Medulla oblongata (tissue), 1 donor: ENCODE results near the gene CRTAP.
"Not testable (repeated sequence)": the region's sequence is repeated elsewhere in the genome, so short reads cannot be mapped to it uniquely, and the experiment has no call there.

ENCODE experiments used
- DNase-seq: peaks from one replicate; pipeline ENCODE4 v3.0.0-alpha.2; 2015; ENCODE audit errors: extremely low spot score

The CRTAP gene

GRCh38 chr3:33139996-33140395 lies 26.2 kb downstream of the CRTAP start:
- DNase-seq = no peak

GRCh38 chr3:33141006-33141405 lies 27.2 kb downstream of the CRTAP start:
- no peak for DNase-seq

GRCh38 chr3:33144433-33144832 lies 30.6 kb downstream of the CRTAP start:
- no peak for DNase-seq

- no peak for DNase-seq
Measured at GRCh38 chr3:33145221-33145900, 31.5 kb downstream of the CRTAP start.

- peak; percentile 11 for DNase-seq
Measured at GRCh38 chr3:33145901-33146580, 32.2 kb downstream of the CRTAP start.

- peak; percentile 95 for DNase-seq
Measured at GRCh38 chr3:33146791-33147445, 33.1 kb downstream of the CRTAP start.

GRCh38 chr3:33149342-33149741 lies 35.5 kb downstream of the CRTAP start:
- peak; percentile 43 for DNase-seq

- no peak for DNase-seq
Measured at GRCh38 chr3:33152363-33153360, 38.8 kb downstream of the CRTAP start.

- DNase-seq = no peak
Measured at GRCh38 chr3:33153782-33154181, 40.0 kb downstream of the CRTAP start.

GRCh38 chr3:33155301-33155700 lies 41.5 kb downstream of the CRTAP start:
- DNase-seq = no peak

GRCh38 chr3:33159234-33159633 lies 45.4 kb downstream of the CRTAP start:
- no peak for DNase-seq

GRCh38 chr3:33159981-33160380 lies 46.2 kb downstream of the CRTAP start:
- no peak for DNase-seq

- DNase-seq = not testable (repeated sequence)
Measured at GRCh38 chr3:33162621-33163020, 48.8 kb downstream of the CRTAP start.

GRCh38 chr3:33165372-33165771 lies 51.6 kb downstream of the CRTAP start:
- DNase-seq = no peak

GRCh38 chr3:33166095-33166494 lies 52.3 kb downstream of the CRTAP start:
- no peak for DNase-seq

- DNase-seq = no peak
Measured at GRCh38 chr3:33167284-33167683, 53.5 kb downstream of the CRTAP start.

GRCh38 chr3:33167716-33168336 lies 54.0 kb downstream of the CRTAP start:
- no peak for DNase-seq

GRCh38 chr3:33170531-33170930 lies 56.7 kb downstream of the CRTAP start:
- no peak for DNase-seq

- DNase-seq = no peak
Measured at GRCh38 chr3:33171580-33171979, 57.8 kb downstream of the CRTAP start.

- DNase-seq = no peak
Measured at GRCh38 chr3:33173103-33173502, 59.3 kb downstream of the CRTAP start.

- DNase-seq = no peak
Measured at GRCh38 chr3:33173672-33174071, 59.9 kb downstream of the CRTAP start.
